ENCODE results near the gene DACT2. TPM values are rescaled to one million over a fixed set of nuclear protein-coding genes. Genes with fewer than 3 reads are reported as not detected.

Gene DACT2
- total RNA-seq, 1 experiment from 2014 or later: not detected

DNA sequence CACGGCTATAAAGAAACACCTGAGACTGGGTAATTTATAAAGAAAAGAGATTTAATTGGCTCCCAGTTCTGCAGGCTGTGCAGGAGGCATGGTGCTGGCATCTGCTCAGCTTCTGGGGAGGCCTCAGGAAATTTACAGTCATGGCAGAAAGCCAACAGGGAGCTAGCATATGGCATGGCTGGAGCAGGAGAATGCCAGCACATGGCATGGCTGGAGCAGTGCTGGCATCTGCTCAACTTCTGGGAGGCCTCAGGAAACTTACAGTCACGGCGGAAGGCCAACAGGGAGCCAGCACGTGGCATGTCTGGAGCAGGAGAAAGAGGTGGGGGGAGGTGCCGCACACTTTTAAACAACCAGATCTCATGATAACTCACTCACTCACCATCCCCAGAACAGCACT is 32.5 kb upstream of the DACT2 start (continued):
- TF ChIP-seq ZBTB33 (IDR thresholded peaks at IDR 0.05; ENCODE audit: extremely low read depth, insufficient replicate concordance, low read length) (no peak), CEBPB (IDR thresholded peaks at IDR 0.05; ENCODE audit: low read depth) (no peak), JUND (IDR thresholded peaks at IDR 0.05) (no peak), POLR2AphosphoS5 (IDR thresholded peaks at IDR 0.05; ENCODE audit: low read depth, low read length) (no peak), ZNF274 (IDR thresholded peaks at IDR 0.05; ENCODE audit: low read depth, low read length) (no peak), YY1 (IDR thresholded peaks at IDR 0.05; ENCODE audit: extremely low read depth, insufficient replicate concordance, low read depth, low read length) (no peak), EZH2 (IDR thresholded peaks at IDR 0.05) (no peak), SRF (IDR thresholded peaks at IDR 0.05; ENCODE audit: low read depth) (no peak), EGR1 (IDR thresholded peaks at IDR 0.05; ENCODE audit: low read depth) (no peak), CTCF (IDR thresholded peaks at IDR 0.05 in 2 of 3, conservative IDR thresholded peaks at IDR 0.05 in 1 of 3; ENCODE audit: borderline replicate concordance in 1 of 3, insufficient read depth in 1 of 3, low read depth in 2 of 3, low read length in 2 of 3) (no peak), POLR2A (IDR thresholded peaks at IDR 0.05; ENCODE audit: borderline replicate concordance, extremely low read depth, insufficient read depth, insufficient read length) (no peak), FOSL1 (IDR thresholded peaks at IDR 0.05; ENCODE audit: low read depth) (no peak)
- TF ChIP-seq, protein P1, sequence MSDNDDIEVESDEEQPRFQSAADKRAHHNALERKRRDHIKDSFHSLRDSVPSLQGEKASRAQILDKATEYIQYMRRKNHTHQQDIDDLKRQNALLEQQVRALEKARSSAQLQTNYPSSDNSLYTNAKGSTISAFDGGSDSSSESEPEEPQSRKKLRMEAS (IDR thresholded peaks at IDR 0.05): no peak

All from HCT116 (cell line).